ENCODE measurements around the gene TOGARAM2. TPM values are rescaled to one million over a fixed set of nuclear protein-coding genes. Genes with fewer than 3 reads are reported as not detected.

Gene TOGARAM2
- total RNA-seq, 1 donor from 2014 or later = 0.72 TPM

GRCh38 chr2:29066271-29066860, 85.3 kb downstream of the TOGARAM2 start:
- DNase-seq (ENCODE audit: low spot score) = no peak
- H3K9me3 Mint-ChIP-seq (ENCODE audit: low read depth) = no peaks in the 10 kb centered on the region
- no peaks in the 10 kb centered on the region for H3K36me3 Mint-ChIP-seq (ENCODE audit: low read depth)
- no peak overlapping the region for H3K4me3 Mint-ChIP-seq (ENCODE audit: unreplicated experiment)
- TF ChIP-seq CTCF (IDR thresholded peaks at IDR 0.05) = no peak
- no peaks in the 10 kb centered on the region for H3K27me3 Mint-ChIP-seq (ENCODE audit: low read depth)
- H3K27ac Mint-ChIP-seq (ENCODE audit: unreplicated experiment) = no peak overlapping the region
- H3K4me1 Mint-ChIP-seq (ENCODE audit: low read depth) = no peaks in the 10 kb centered on the region

GRCh38 chr2:29066997-29067605, 86.0 kb downstream of the TOGARAM2 start:
- no peak overlapping the region for H3K4me3 Mint-ChIP-seq (ENCODE audit: unreplicated experiment)
- no peak for DNase-seq (ENCODE audit: low spot score)
- H3K4me1 Mint-ChIP-seq (ENCODE audit: low read depth) = no peaks in the 10 kb centered on the region
- H3K27ac Mint-ChIP-seq (ENCODE audit: unreplicated experiment) = no peak overlapping the region
- H3K9me3 Mint-ChIP-seq (ENCODE audit: low read depth) = no peaks in the 10 kb centered on the region
- no peaks in the 10 kb centered on the region for H3K36me3 Mint-ChIP-seq (ENCODE audit: low read depth)
- no peaks in the 10 kb centered on the region for H3K27me3 Mint-ChIP-seq (ENCODE audit: low read depth)
- no peak for TF ChIP-seq CTCF (IDR thresholded peaks at IDR 0.05)

- DNase-seq (ENCODE audit: low spot score) = no peak
- Mint-ChIP-seq H3K27me3 (ENCODE audit: low read depth) (no peaks in the 10 kb centered on the region), H3K27ac (ENCODE audit: unreplicated experiment) (no peak overlapping the region), H3K9me3 (ENCODE audit: low read depth) (no peaks in the 10 kb centered on the region), H3K4me3 (ENCODE audit: unreplicated experiment) (no peak overlapping the region), H3K4me1 (ENCODE audit: low read depth) (no peaks in the 10 kb centered on the region), H3K36me3 (ENCODE audit: low read depth) (no peaks in the 10 kb centered on the region)
- no peak for TF ChIP-seq CTCF (IDR thresholded peaks at IDR 0.05)
These were observed 87.4 kb downstream of the TOGARAM2 start for GRCh38 chr2:29068513-29068912.

GRCh38 chr2:29070526-29070925, 89.4 kb downstream of the TOGARAM2 start:
- Mint-ChIP-seq H3K4me3 (ENCODE audit: unreplicated experiment) (no peak overlapping the region), H3K36me3 (ENCODE audit: low read depth) (no peaks in the 10 kb centered on the region), H3K27ac (ENCODE audit: unreplicated experiment) (no peak overlapping the region), H3K27me3 (ENCODE audit: low read depth) (peaks cover 6% of the 10 kb centered on the region), H3K9me3 (ENCODE audit: low read depth) (no peaks in the 10 kb centered on the region), H3K4me1 (ENCODE audit: low read depth) (no peaks in the 10 kb centered on the region)
- TF ChIP-seq CTCF (IDR thresholded peaks at IDR 0.05) = no peak
- DNase-seq (ENCODE audit: low spot score) = no peak

GRCh38 chr2:29071032-29071975, 90.2 kb downstream of the TOGARAM2 start:
- Mint-ChIP-seq H3K27ac (ENCODE audit: unreplicated experiment) (no peak overlapping the region), H3K4me1 (ENCODE audit: low read depth) (peaks cover 2% of the 10 kb centered on the region), H3K36me3 (ENCODE audit: low read depth) (no peaks in the 10 kb centered on the region), H3K4me3 (ENCODE audit: unreplicated experiment) (no peak overlapping the region), H3K27me3 (ENCODE audit: low read depth) (peaks cover 6% of the 10 kb centered on the region), H3K9me3 (ENCODE audit: low read depth) (no peaks in the 10 kb centered on the region)
- no peak for TF ChIP-seq CTCF (IDR thresholded peaks at IDR 0.05)
- DNase-seq (ENCODE audit: low spot score) = no peak

All from chondrocyte (in vitro differentiated cells).